Osteoblast (primary cell): ENCODE data around the gene IDH2. TPM values are rescaled to one million over a fixed set of nuclear protein-coding genes. Genes with fewer than 3 reads are reported as not detected.

Experiments
- DNase-seq: peaks from one replicate; pipeline ENCODE4 v3.0.0; 2011; ENCODE audit warnings: low spot score, mixed read lengths; ENCODE audit not compliant: insufficient read length; ENCODE audit errors: missing footprints
- H2AFZ ChIP-seq: 2 replicates; pipeline ENCODE4 v1.6.0; 2011; ENCODE audit warnings: mild to moderate bottlenecking, low read length
- H3K27ac ChIP-seq: 2 replicates; pipeline ENCODE4 v1.5.1; 2011; ENCODE audit warnings: mild to moderate bottlenecking, low read depth, low read length, moderate library complexity
- H3K27me3 ChIP-seq: 2 replicates; pipeline ENCODE4 v1.6.0; 2012; ENCODE audit warnings: mild to moderate bottlenecking, control low read depth, inconsistent platforms, low read length, moderate library complexity; ENCODE audit not compliant: insufficient read depth
- H3K36me3 ChIP-seq: 2 replicates; pipeline ENCODE4 v1.5.1; 2011; ENCODE audit warnings: mild to moderate bottlenecking, low read length, control low read depth, moderate library complexity; ENCODE audit not compliant: insufficient read depth
- H3K4me1 ChIP-seq: 2 replicates; pipeline ENCODE4 v1.5.1; 2011; ENCODE audit warnings: mild to moderate bottlenecking, low read length, control low read depth, moderate library complexity; ENCODE audit not compliant: insufficient read depth
- H3K4me2 ChIP-seq: 2 replicates; pipeline ENCODE4 v1.6.0; 2011; ENCODE audit warnings: mild to moderate bottlenecking, low read length; ENCODE audit not compliant: insufficient read depth
- H3K4me3 ChIP-seq: fragments of 200-600 bp; sonication (generic); 3 replicates; pipeline ENCODE4 v1.5.1; 2012; ENCODE audit warnings: mild to moderate bottlenecking, low read length, inconsistent platforms; ENCODE audit not compliant: insufficient read depth
- H3K79me2 ChIP-seq: 2 replicates; pipeline ENCODE4 v1.6.0; 2012; ENCODE audit warnings: mild to moderate bottlenecking, low read length, control low read depth, inconsistent platforms; ENCODE audit not compliant: insufficient read depth
- H3K9me3 ChIP-seq: 2 replicates; pipeline ENCODE4 v1.5.1; 2011; ENCODE audit warnings: low read depth, low read length, control low read depth
- H4K20me1 ChIP-seq: 2 replicates; pipeline ENCODE4 v1.6.0; 2012; ENCODE audit warnings: mild to moderate bottlenecking, low read length, control low read depth; ENCODE audit not compliant: insufficient read depth
- total RNA-seq: library from RNA; depleted of rRNA; stranded (reverse); fragments of >200 nt; gene quantifications from 2 replicates; pipeline ENCODE4 v1.2.3, GENCODE V29; 2012
- TF ChIP-seq, protein P1 (sequence below): IDR thresholded peaks from 2 replicates; pipeline ENCODE4 v1.5.1; 2011; ENCODE audit warnings: mild to moderate bottlenecking, low read depth, low read length, moderate library complexity; ENCODE audit errors: extremely low read depth

IDH2 gene
- total RNA-seq, 1 donor = 51.0 TPM

- peaks cover 20% of the 10 kb centered on the region for H4K20me1 ChIP-seq
- H3K4me1 ChIP-seq = no peaks in the 10 kb centered on the region
- H3K27ac ChIP-seq = no peak overlapping the region
- H3K4me2 ChIP-seq = no peak overlapping the region
- no peaks in the 10 kb centered on the region for H3K9me3 ChIP-seq
- no peak for DNase-seq
- no peak overlapping the region for H3K4me3 ChIP-seq
- TF ChIP-seq, protein P1, sequence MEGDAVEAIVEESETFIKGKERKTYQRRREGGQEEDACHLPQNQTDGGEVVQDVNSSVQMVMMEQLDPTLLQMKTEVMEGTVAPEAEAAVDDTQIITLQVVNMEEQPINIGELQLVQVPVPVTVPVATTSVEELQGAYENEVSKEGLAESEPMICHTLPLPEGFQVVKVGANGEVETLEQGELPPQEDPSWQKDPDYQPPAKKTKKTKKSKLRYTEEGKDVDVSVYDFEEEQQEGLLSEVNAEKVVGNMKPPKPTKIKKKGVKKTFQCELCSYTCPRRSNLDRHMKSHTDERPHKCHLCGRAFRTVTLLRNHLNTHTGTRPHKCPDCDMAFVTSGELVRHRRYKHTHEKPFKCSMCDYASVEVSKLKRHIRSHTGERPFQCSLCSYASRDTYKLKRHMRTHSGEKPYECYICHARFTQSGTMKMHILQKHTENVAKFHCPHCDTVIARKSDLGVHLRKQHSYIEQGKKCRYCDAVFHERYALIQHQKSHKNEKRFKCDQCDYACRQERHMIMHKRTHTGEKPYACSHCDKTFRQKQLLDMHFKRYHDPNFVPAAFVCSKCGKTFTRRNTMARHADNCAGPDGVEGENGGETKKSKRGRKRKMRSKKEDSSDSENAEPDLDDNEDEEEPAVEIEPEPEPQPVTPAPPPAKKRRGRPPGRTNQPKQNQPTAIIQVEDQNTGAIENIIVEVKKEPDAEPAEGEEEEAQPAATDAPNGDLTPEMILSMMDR = no peak
- H2AFZ ChIP-seq = no peak overlapping the region
- no peaks in the 10 kb centered on the region for H3K36me3 ChIP-seq
- H3K27me3 ChIP-seq = no peaks in the 10 kb centered on the region
- H3K79me2 ChIP-seq = peaks cover 17% of the 10 kb centered on the region
These were observed 50.4 kb downstream of the IDH2 start for GRCh38 chr15:90051874-90052273.

GRCh38 chr15:90049666-90050604 is 52.3 kb downstream of the IDH2 start:
- Histone ChIP-seq H3K36me3 (no peaks in the 10 kb centered on the region), H3K79me2 (peaks cover 26% of the 10 kb centered on the region), H3K27ac (no peak overlapping the region), H2AFZ (no peak overlapping the region), H3K4me1 (no peaks in the 10 kb centered on the region), H3K4me2 (no peak overlapping the region), H3K9me3 (no peaks in the 10 kb centered on the region), H3K4me3 (no peak overlapping the region), H3K27me3 (no peaks in the 10 kb centered on the region), H4K20me1 (peaks cover 29% of the 10 kb centered on the region)
- TF ChIP-seq, protein P1 = no peak
- DNase-seq = peak; percentile 37

- no peak for DNase-seq
- Histone ChIP-seq H3K4me2 (no peak overlapping the region), H3K9me3 (no peaks in the 10 kb centered on the region), H3K4me3 (no peak overlapping the region), H3K79me2 (peaks cover 17% of the 10 kb centered on the region), H4K20me1 (peaks cover 27% of the 10 kb centered on the region), H3K27ac (no peak overlapping the region), H2AFZ (no peak overlapping the region), H3K36me3 (no peaks in the 10 kb centered on the region), H3K27me3 (no peaks in the 10 kb centered on the region), H3K4me1 (no peaks in the 10 kb centered on the region)
- TF ChIP-seq, protein P1 = no peak
These were observed 53.2 kb downstream of the IDH2 start for GRCh38 chr15:90049030-90049429.

- TF ChIP-seq, protein P1 = no peak
- DNase-seq = no peak
- H4K20me1 ChIP-seq = peaks cover 24% of the 10 kb centered on the region
These were observed 54.2 kb downstream of the IDH2 start for GRCh38 chr15:90047956-90048575.

More at GRCh38 chr15:90047956-90048575, 54.2 kb downstream of the IDH2 start:
- H3K4me1 ChIP-seq = no peaks in the 10 kb centered on the region
- H3K9me3 ChIP-seq = no peaks in the 10 kb centered on the region
- no peaks in the 10 kb centered on the region for H3K36me3 ChIP-seq
- H3K79me2 ChIP-seq = peaks cover 16% of the 10 kb centered on the region
- H2AFZ ChIP-seq = no peak overlapping the region
- H3K27ac ChIP-seq = no peak overlapping the region
- no peaks in the 10 kb centered on the region for H3K27me3 ChIP-seq
- no peak overlapping the region for H3K4me2 ChIP-seq
- H3K4me3 ChIP-seq = no peak overlapping the region
